ENCODE measurements around the gene ISY1.

DNA sequence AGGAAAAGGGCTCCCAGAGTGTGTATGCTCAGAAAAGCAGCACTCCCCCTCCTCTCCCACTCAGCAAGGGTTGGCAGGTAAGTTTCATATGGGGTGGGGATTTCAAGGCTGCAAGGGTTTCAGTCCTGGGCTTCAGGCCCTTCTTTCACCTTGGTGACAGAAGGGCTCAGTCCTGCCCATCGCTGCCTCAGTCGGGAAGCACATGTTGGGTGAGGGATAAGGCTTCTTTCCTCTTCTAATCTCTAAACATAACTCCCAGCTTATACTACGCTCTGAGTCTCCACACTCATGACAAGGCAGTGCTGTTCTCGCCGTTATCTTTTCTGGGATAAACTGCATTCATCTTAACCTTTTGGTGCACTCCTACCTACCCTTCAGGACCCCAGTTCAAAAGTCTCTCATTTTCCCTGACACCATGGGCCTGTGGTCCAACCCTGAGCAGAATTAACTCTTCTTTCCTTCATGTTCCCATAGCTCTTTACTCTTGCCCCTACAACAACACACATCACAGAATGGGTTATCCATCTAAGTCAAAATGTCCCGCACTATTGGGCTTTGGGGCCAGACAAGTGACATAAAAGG lies 56.3 kb downstream of the ISY1 start:
- TF ChIP-seq SIN3A (IDR thresholded peaks at IDR 0.05; ENCODE audit: low read depth) = no peak
- TF ChIP-seq POLR2AphosphoS5 (IDR thresholded peaks at IDR 0.05; ENCODE audit: low read depth, low read length) = no peak

Data from HCT116 (cell line).